Vagina (tissue), 2 donors: Measurements from ENCODE around the gene C5AR2.

ENCODE experiments used
- POLR2A ChIP-seq, 2 donors: fragments of 450-650 bp; IDR thresholded peaks; one replicate each; pipeline ENCODE4 v1.6.1; 2017; ENCODE audit warnings: antibody characterized with exemption in 2 of 2, mild to moderate bottlenecking in 2 of 2, moderate library complexity in 2 of 2
- POLR2AphosphoS5 ChIP-seq, 2 donors: sonication (generic); formaldehyde crosslinking; IDR thresholded peaks; one replicate each; pipeline ENCODE4 v1.9.0; 2017; ENCODE audit warnings: antibody characterized with exemption in 2 of 2, mild to moderate bottlenecking in 2 of 2, low read depth in 1 of 2; ENCODE audit not compliant: insufficient read depth in 1 of 2
- TF ChIP-seq, protein P1 (sequence below), 3 experiments: fragments of 450-650 bp in 2 of 3; fragments of 200-600 bp in 1 of 3; sonication (generic) in 1 of 3; IDR thresholded peaks; one replicate each; pipeline ENCODE4 v1.5.1; 2017 to 2019; ENCODE audit warnings: antibody characterized with exemption in 3 of 3, mild to moderate bottlenecking in 2 of 3, moderate library complexity in 2 of 3

DNA sequence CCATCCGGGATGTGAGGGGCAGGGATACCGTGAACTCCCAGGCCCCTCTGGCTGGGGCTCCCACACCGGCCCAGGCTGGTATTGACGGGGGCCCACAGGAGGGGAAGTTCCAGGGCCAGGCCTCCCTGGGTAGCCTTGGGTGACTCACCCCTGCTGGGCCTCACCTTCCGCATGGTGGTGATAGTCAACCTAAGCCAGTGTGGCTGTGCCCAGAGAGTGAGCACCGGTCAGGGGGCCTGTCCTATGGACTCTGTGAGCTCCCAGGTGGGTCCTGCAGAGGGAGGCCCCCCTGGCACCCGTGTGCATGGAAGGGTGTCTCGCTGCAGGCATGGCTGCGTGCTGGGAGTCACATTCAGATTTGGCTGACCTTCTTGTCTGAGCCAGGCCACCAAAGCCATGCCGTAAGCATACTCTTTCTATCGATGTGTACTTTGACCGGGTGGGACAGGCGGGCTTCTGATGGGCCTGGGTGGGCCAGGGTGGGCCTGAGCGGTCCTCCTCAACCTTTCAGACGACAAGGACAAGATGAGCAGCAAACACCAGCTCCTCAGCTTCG is 44.7 kb downstream of the C5AR2 start:
- TF ChIP-seq POLR2A (IDR thresholded peaks at IDR 0.05): no peak
- TF ChIP-seq, protein P1, sequence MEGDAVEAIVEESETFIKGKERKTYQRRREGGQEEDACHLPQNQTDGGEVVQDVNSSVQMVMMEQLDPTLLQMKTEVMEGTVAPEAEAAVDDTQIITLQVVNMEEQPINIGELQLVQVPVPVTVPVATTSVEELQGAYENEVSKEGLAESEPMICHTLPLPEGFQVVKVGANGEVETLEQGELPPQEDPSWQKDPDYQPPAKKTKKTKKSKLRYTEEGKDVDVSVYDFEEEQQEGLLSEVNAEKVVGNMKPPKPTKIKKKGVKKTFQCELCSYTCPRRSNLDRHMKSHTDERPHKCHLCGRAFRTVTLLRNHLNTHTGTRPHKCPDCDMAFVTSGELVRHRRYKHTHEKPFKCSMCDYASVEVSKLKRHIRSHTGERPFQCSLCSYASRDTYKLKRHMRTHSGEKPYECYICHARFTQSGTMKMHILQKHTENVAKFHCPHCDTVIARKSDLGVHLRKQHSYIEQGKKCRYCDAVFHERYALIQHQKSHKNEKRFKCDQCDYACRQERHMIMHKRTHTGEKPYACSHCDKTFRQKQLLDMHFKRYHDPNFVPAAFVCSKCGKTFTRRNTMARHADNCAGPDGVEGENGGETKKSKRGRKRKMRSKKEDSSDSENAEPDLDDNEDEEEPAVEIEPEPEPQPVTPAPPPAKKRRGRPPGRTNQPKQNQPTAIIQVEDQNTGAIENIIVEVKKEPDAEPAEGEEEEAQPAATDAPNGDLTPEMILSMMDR (IDR thresholded peaks at IDR 0.05): no peak
- TF ChIP-seq POLR2AphosphoS5 (IDR thresholded peaks at IDR 0.05; ENCODE audit: insufficient read depth in 1 of 2, low read depth in 1 of 2): no peak
